Calu3 (cell line): Measurements from ENCODE around the gene SCAMP4. TPM values are rescaled to one million over a fixed set of nuclear protein-coding genes. Genes with fewer than 3 reads are reported as not detected.

ENCODE experiments used
- BruUV-seq: library from RNA; stranded (reverse); fragments of 400-500 nt; replicated peaks from 2 replicates; lab custom pipeline; 2021; lab: Mats Ljungman, UMichigan
- CTCF ChIA-PET: fragments of 300-600 bp; sonication (Branson Sonifier 250); formaldehyde crosslinking; loops from one replicate; lab custom pipeline; 2022; ENCODE audit warnings: antibody characterized with exemption; lab: Charles Lee
- DNase-seq: peaks from one replicate; pipeline ENCODE4 v3.0.0; 2022
- H3K27ac Mint-ChIP-seq: one replicate; pipeline ENCODE4 v1.8.0; 2022; ENCODE audit warnings: mixed read lengths; ENCODE audit not compliant: unreplicated experiment
- H3K27me3 Mint-ChIP-seq: one replicate; pipeline ENCODE4 v1.8.0; 2022; ENCODE audit warnings: mixed read lengths; ENCODE audit not compliant: unreplicated experiment
- H3K36me3 Mint-ChIP-seq: one replicate; pipeline ENCODE4 v1.8.0; 2022; ENCODE audit warnings: mild to moderate bottlenecking, moderate library complexity, mixed read lengths; ENCODE audit not compliant: insufficient read depth, unreplicated experiment
- H3K4me1 Mint-ChIP-seq: one replicate; pipeline ENCODE4 v1.8.0; 2022; ENCODE audit warnings: mild to moderate bottlenecking, low read depth, mixed read lengths; ENCODE audit not compliant: unreplicated experiment
- H3K4me3 Mint-ChIP-seq: one replicate; pipeline ENCODE4 v1.8.0; 2022; ENCODE audit warnings: mild to moderate bottlenecking, low read depth, moderate library complexity, mixed read lengths; ENCODE audit not compliant: unreplicated experiment
- H3K9me3 Mint-ChIP-seq: one replicate; pipeline ENCODE4 v1.8.0; 2022; ENCODE audit warnings: low read depth, mixed read lengths; ENCODE audit not compliant: unreplicated experiment
- CTCF ChIP-seq: fragments of 200-600 bp; IDR thresholded peaks from one replicate; pipeline ENCODE4 v1.8.0; 2022; ENCODE audit warnings: antibody characterized with exemption; ENCODE audit not compliant: unreplicated experiment
- intact Hi-C: fragments of 100-400 bp; cut with micrococcal nuclease; formaldehyde crosslinking; loops from one replicate; pipeline ENCODE4 v1.10.0; 2022; ENCODE audit not compliant: unreplicated experiment
- total RNA-seq: library from RNA; stranded (reverse); gene quantifications from 2 replicates; pipeline ENCODE4 v1.2.3, GENCODE V29; 2022

SCAMP4 gene
- total RNA-seq, 1 experiment from 2014 or later, result 64.2 TPM

- H3K27me3 Mint-ChIP-seq, result no peaks in the 10 kb centered on the region
- DNase-seq, result no peak
- H3K27ac Mint-ChIP-seq, result no peak overlapping the region
- no peak overlapping the region for H3K4me3 Mint-ChIP-seq
- H3K4me1 Mint-ChIP-seq, result no peaks in the 10 kb centered on the region
- intact Hi-C loops, result no loop called here
- TF ChIP-seq CTCF, result no peak
- H3K36me3 Mint-ChIP-seq, result peaks cover 22% of the 10 kb centered on the region
- no peaks in the 10 kb centered on the region for H3K9me3 Mint-ChIP-seq
- no TSS peak for BruUV-seq
- CTCF ChIA-PET, result no interaction called here
Observed at GRCh38 chr19:1961000-1961883, 56.0 kb downstream of the SCAMP4 start.

GRCh38 chr19:1962674-1963073, 57.5 kb downstream of the SCAMP4 start:
- CTCF ChIA-PET, result no interaction called here
- DNase-seq, result no peak
- no TSS peak for BruUV-seq
- Mint-ChIP-seq H3K36me3 (peaks cover 18% of the 10 kb centered on the region), H3K9me3 (no peaks in the 10 kb centered on the region), H3K4me3 (no peak overlapping the region), H3K4me1 (no peaks in the 10 kb centered on the region), H3K27ac (no peak overlapping the region), H3K27me3 (no peaks in the 10 kb centered on the region)
- intact Hi-C loops, result no loop called here
- no peak for TF ChIP-seq CTCF

GRCh38 chr19:1967087-1967608, 61.9 kb downstream of the SCAMP4 start:
- no peaks in the 10 kb centered on the region for H3K27me3 Mint-ChIP-seq
- BruUV-seq, result no TSS peak
- no peak for DNase-seq
- TF ChIP-seq CTCF, result no peak
- H3K9me3 Mint-ChIP-seq, result no peaks in the 10 kb centered on the region
- H3K4me3 Mint-ChIP-seq, result no peak overlapping the region
- no peak overlapping the region for H3K27ac Mint-ChIP-seq
- H3K4me1 Mint-ChIP-seq, result no peaks in the 10 kb centered on the region
- H3K36me3 Mint-ChIP-seq, result peaks cover 11% of the 10 kb centered on the region
- intact Hi-C loops, result no loop called here
- CTCF ChIA-PET, result no interaction called here

- Mint-ChIP-seq H3K4me1 (no peaks in the 10 kb centered on the region), H3K4me3 (no peak overlapping the region), H3K27me3 (no peaks in the 10 kb centered on the region), H3K9me3 (no peaks in the 10 kb centered on the region), H3K36me3 (peaks cover 17% of the 10 kb centered on the region), H3K27ac (no peak overlapping the region)
- DNase-seq, result no peak
- no TSS peak for BruUV-seq
- CTCF ChIA-PET, result no interaction called here
- intact Hi-C loops, result no loop called here
- TF ChIP-seq CTCF, result no peak
Observed at GRCh38 chr19:1968279-1969175, 63.3 kb downstream of the SCAMP4 start.
